ENCODE data around the gene CXXC1. TPM values are rescaled to one million over a fixed set of nuclear protein-coding genes. Genes with fewer than 3 reads are reported as not detected.

Gene CXXC1
- total and polyA plus RNA-seq, 12 donors = 22.1 to 66.6 (median 26.7) TPM

GRCh38 chr18:50240080-50240563, 47.4 kb downstream of the CXXC1 start:
- Histone ChIP-seq H3K27me3 (peaks cover 0 to 2% (median 0%) of the 10 kb centered on the region in 7 donors), H3K4me1 (no peaks in the 10 kb centered on the region), H3K27ac (no peak overlapping the region), H3K4me3 (no peak overlapping the region), H3K36me3 (no peaks in the 10 kb centered on the region), H3K9me3 (peaks cover 0 to 19% (median 2%) of the 10 kb centered on the region in 11 donors)
- WGBS, 2 donors = 87 to 89% methylated on average over 3 of the region's 3 CpGs
- ATAC-seq = no peak
- intact Hi-C loops (cut with DNase I) = no loop called here
- no peak for TF ChIP-seq CTCF (IDR thresholded peaks at IDR 0.05)
- no peak for DNase-seq

DNA sequence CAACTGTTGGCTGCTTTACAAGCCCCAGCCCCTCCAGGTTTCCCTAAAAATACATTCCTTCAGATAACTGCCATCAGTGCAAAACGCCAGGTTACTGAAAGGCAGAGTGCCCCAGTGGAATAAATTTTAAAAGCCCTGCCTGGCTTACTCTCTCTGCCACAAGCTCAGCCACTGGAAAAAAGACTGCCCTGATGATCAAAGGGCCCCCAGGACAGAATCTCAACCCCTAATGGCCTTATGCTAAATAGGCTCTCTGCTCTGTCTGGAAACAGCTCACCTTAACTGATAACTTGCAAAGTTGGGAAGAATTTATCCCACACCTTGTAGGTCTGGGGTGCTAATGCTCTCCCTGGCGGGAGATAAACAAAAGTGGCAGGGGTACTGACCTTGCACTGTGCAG, 55.1 kb downstream of the CXXC1 start:
- no peak overlapping the region for H3K27ac ChIP-seq
- WGBS, 2 donors = 39 to 57% methylated on average over 2 of the region's 2 CpGs
- H3K4me1 ChIP-seq = no peaks in the 10 kb centered on the region
- H3K27me3 ChIP-seq = peaks cover 0 to 4% (median 0%) of the 10 kb centered on the region in 7 donors
- H3K9me3 ChIP-seq = no peaks in the 10 kb centered on the region
- H3K36me3 ChIP-seq = no peaks in the 10 kb centered on the region
- no peak for ATAC-seq
- no peak for DNase-seq
- H3K4me3 ChIP-seq = no peak overlapping the region
- intact Hi-C loops (cut with DNase I) = no loop called here
- TF ChIP-seq CTCF (IDR thresholded peaks at IDR 0.05) = no peak

Other genes starting within 250 kb of the CXXC1 start
- gene MYO5B, start 92.5 kb downstream of the CXXC1 start, total RNA-seq = 1 to 10 TPM in 5 of 10 donors, under 1 TPM in 5; 0.20 to 3.7 (median 1.3) TPM
- under 1 TPM; 0.44 to 0.58 TPM for gene MYO5B, start 92.5 kb downstream of the CXXC1 start, polyA plus RNA-seq
- under 1 TPM in 6 of 10 donors, not detected in 4; 0.15 to 0.25 (median 0.18) TPM for gene CFAP53, start 21.2 kb downstream of the CXXC1 start, total RNA-seq
- under 1 TPM; 0.09 to 0.44 TPM for gene CFAP53, start 21.2 kb downstream of the CXXC1 start, polyA plus RNA-seq
- gene MBD1, start 6.2 kb downstream of the CXXC1 start, total RNA-seq = 10 to 100 TPM; 39.2 to 59.0 (median 45.8) TPM
- 10 to 100 TPM; 29.5 to 39.0 TPM for gene MBD1, start 6.2 kb downstream of the CXXC1 start, polyA plus RNA-seq
- gene SKA1, start 87.4 kb upstream of the CXXC1 start, total RNA-seq = 1 to 10 TPM in 1 of 10 donors, under 1 TPM in 9; 0.13 to 1.9 (median 0.33) TPM
- gene SKA1, start 87.4 kb upstream of the CXXC1 start, polyA plus RNA-seq = under 1 TPM; 0.12 to 0.29 TPM